GM12878 (cell line): Measurements from ENCODE around the gene ANKRD13D. TPM values are rescaled to one million over a fixed set of nuclear protein-coding genes. Genes with fewer than 3 reads are reported as not detected.
A peak's percentile ranks its signal among the peaks of the same experiment; 100 is the strongest.

ENCODE experiments used
- ATAC-seq: fragments of 200-7000 bp; cut with Tn5 transposase; 3 replicates; pipeline ENCODE4 v1.9.1; 2020; ENCODE audit warnings: mild to moderate bottlenecking, moderate library complexity
- BruUV-seq: library from RNA; stranded (reverse); fragments of 400-500 nt; replicated peaks from 2 replicates; lab custom pipeline; 2021; lab: Mats Ljungman, UMichigan
- CTCF ChIA-PET: fragments of 300-600 bp; sonication (Branson Sonifier 250); formaldehyde crosslinking; extraction: SDS; loops from one replicate; lab custom pipeline; 2021; ENCODE audit warnings: inconsistent platforms; lab: Yijun Ruan, JAX
- POLR2A ChIA-PET: fragments of 350-600 bp; formaldehyde crosslinking; extraction: SDS; loops from one replicate; lab custom pipeline; 2021; ENCODE audit warnings: inconsistent platforms; lab: Charles Lee
- RAD21 ChIA-PET: fragments of 300-600 bp; sonication (Branson Sonifier 250); formaldehyde crosslinking; loops from one replicate; lab custom pipeline; 2023; ENCODE audit warnings: antibody characterized with exemption; ENCODE audit not compliant: unreplicated experiment; lab: Charles Lee
- SMC1A ChIA-PET: fragments of 300-600 bp; sonication (Branson Sonifier 250); formaldehyde crosslinking; loops from one replicate; lab custom pipeline; 2023; ENCODE audit not compliant: unreplicated experiment, uncharacterized antibody; lab: Charles Lee
- DNase-seq: peaks from one replicate; pipeline ENCODE4 v3.0.0-alpha.2; 2011; ENCODE audit warnings: low read depth, low spot score
- FAIRE-seq: peaks from 3 replicates; lab custom pipeline; 2011; peaks lifted over from hg19 to GRCh38; lab: Jason Lieb, UNC
- H2AFZ ChIP-seq: 2 replicates; pipeline ENCODE4 v1.6.0; 2011; ENCODE audit warnings: low read depth, low read length, control low read depth; ENCODE audit not compliant: control insufficient read depth
- H3K27ac ChIP-seq: 2 replicates; pipeline ENCODE4 v1.5.1; 2011; ENCODE audit warnings: control low read depth; ENCODE audit not compliant: control insufficient read depth, insufficient read depth
- H3K27me3 ChIP-seq, 2 experiments: replicated peaks in 1 of 2; 2 replicates each; pipeline versions ENCODE4 v1.6.0 to v1.6.1; 2011; ENCODE audit warnings: low read length in 1 of 2; ENCODE audit not compliant: control insufficient read depth in 2 of 2, insufficient read depth in 2 of 2
- H3K36me3 ChIP-seq, 2 experiments: 2 replicates each; pipeline ENCODE4 v1.5.1; 2011; ENCODE audit warnings: low read length in 1 of 2; ENCODE audit not compliant: control insufficient read depth in 2 of 2, insufficient read depth in 2 of 2
- H3K4me1 ChIP-seq: 2 replicates; pipeline ENCODE4 v1.6.1; 2011; ENCODE audit warnings: mild to moderate bottlenecking, low read length, moderate library complexity, mixed read lengths; ENCODE audit not compliant: control insufficient read depth, insufficient read depth
- H3K4me2 ChIP-seq: 2 replicates; pipeline ENCODE4 v1.6.0; 2011; ENCODE audit warnings: control low read depth; ENCODE audit not compliant: control insufficient read depth, insufficient read depth
- H3K4me3 ChIP-seq: fragments of 200-600 bp; sonication (generic); 2 replicates; pipeline ENCODE4 v1.5.1; 2016
- H3K79me2 ChIP-seq: 2 replicates; pipeline ENCODE4 v1.6.0; 2011; ENCODE audit warnings: low read length; ENCODE audit not compliant: control insufficient read depth, insufficient read depth
- H3K9ac ChIP-seq: 2 replicates; pipeline ENCODE4 v1.8.0; 2011; ENCODE audit warnings: low read length, control low read depth, mixed read lengths; ENCODE audit not compliant: control insufficient read depth, insufficient read depth
- H3K9me3 ChIP-seq: replicated peaks from 3 replicates; pipeline ENCODE4 v1.5.1; 2011; ENCODE audit warnings: mild to moderate bottlenecking, low read length; ENCODE audit not compliant: control insufficient read depth, insufficient read depth
- H4K20me1 ChIP-seq: 2 replicates; pipeline ENCODE4 v1.6.0; 2011; ENCODE audit not compliant: control insufficient read depth, insufficient read depth
- BRCA1 ChIP-seq: IDR thresholded peaks from 2 replicates; pipeline ENCODE4 v1.6.1; 2011; ENCODE audit warnings: low read depth, low read length, improper control_type of control experiment
- EED ChIP-seq: sonication (generic); IDR thresholded peaks from 2 replicates; pipeline ENCODE4 v1.6.1; 2016; ENCODE audit warnings: antibody characterized with exemption, low read depth
- HDGF ChIP-seq: fragments of 450-650 bp; IDR thresholded peaks from 2 replicates; pipeline ENCODE4 v1.6.1; 2016; ENCODE audit warnings: antibody characterized with exemption
- IKZF1 ChIP-seq: fragments of 450-650 bp; conservative IDR thresholded peaks from 2 replicates; pipeline ENCODE4 v1.6.1; 2017; ENCODE audit warnings: antibody characterized with exemption, mild to moderate bottlenecking
- IKZF2 ChIP-seq, 2 experiments: fragments of 450-650 bp; IDR thresholded peaks; 2 replicates each; pipeline ENCODE4 v1.6.1; 2017; ENCODE audit warnings: mild to moderate bottlenecking in 2 of 2, moderate library complexity in 2 of 2
- IRF4 ChIP-seq: IDR thresholded peaks from 2 replicates; pipeline ENCODE4 v1.6.1; 2011; ENCODE audit warnings: low read depth, low read length
- JUNB ChIP-seq: IDR thresholded peaks from 2 replicates; pipeline ENCODE4 v1.6.1; 2016; ENCODE audit warnings: antibody characterized with exemption, mild to moderate bottlenecking
- MEF2A ChIP-seq: IDR thresholded peaks from 2 replicates; pipeline ENCODE4 v1.6.1; 2011; ENCODE audit warnings: low read depth, mild to moderate bottlenecking, low read length, moderate library complexity; ENCODE audit not compliant: insufficient read depth
- MYB ChIP-seq: fragments of 150-350 bp; IDR thresholded peaks from 2 replicates; pipeline ENCODE4 v1.6.1; 2014; ENCODE audit warnings: mild to moderate bottlenecking, low read depth, low read length, borderline replicate concordance
- PAX5 ChIP-seq: IDR thresholded peaks from 2 replicates; pipeline ENCODE4 v1.6.1; 2011; ENCODE audit warnings: low read depth, low read length, borderline replicate concordance
- POU2F2 ChIP-seq: IDR thresholded peaks from 3 replicates; pipeline ENCODE4 v1.6.1; 2011; ENCODE audit warnings: low read depth, mild to moderate bottlenecking, low read length, borderline replicate concordance
- TARDBP ChIP-seq: IDR thresholded peaks from 2 replicates; pipeline ENCODE4 v1.6.1; 2016; ENCODE audit warnings: borderline replicate concordance
- WGBS: methylation state at CpG from one replicate; pipeline ENCODE4 v1.1.6; 2016; ENCODE audit warnings: low lambda C conversion rate; ENCODE audit not compliant: insufficient replicate concordance, insufficient coverage; ENCODE audit errors: missing lambda C conversion rate; 5-methylcytosine and 5-hydroxymethylcytosine counted together
- in situ Hi-C: fragments of 300-500 bp; cut with MboI; formaldehyde crosslinking; loops from 9 replicates; pipeline ENCODE4 v1.14.3; 2018; ENCODE audit warnings: mixed read lengths
- intact Hi-C: fragments of 100-400 bp; cut with micrococcal nuclease; formaldehyde crosslinking; loops from one replicate; pipeline ENCODE4 v1.14.2; 2022; ENCODE audit not compliant: unreplicated experiment
- polyA plus RNA-seq, 11 experiments: library from polyadenylated mRNA; depleted of rRNA in 4 of 11; unstranded in 6 of 11; stranded (reverse) in 5 of 11; fragments of >200 nt; fragmentation: Nextera tagmentation in 4 of 11; fragmentation: Illumina TruSeq in 1 of 11; extraction: Ambion mirVana in 4 of 11; extraction: Trizol in 1 of 11; gene quantifications; 1 replicate in 1 of 11; 2 replicates in 10 of 11; pipeline versions ENCODE4 v1.2.1 to v1.2.3, GENCODE V29; 2011 to 2016; ENCODE audit warnings: inconsistent platforms in 2 of 11, missing spikeins in 2 of 11, low read depth in 1 of 11
- total RNA-seq, 4 experiments: library from RNA; depleted of rRNA in 3 of 4; stranded (reverse); fragments of >200 nt in 3 of 4; fragmentation: Illumina TruSeq in 1 of 4; extraction: Trizol in 1 of 4; gene quantifications; 2 replicates each; pipeline versions ENCODE4 v1.2.1 to v1.2.3, GENCODE V29; 2013 to 2021
- TF ChIP-seq, protein P1 (sequence below): fragments of 450-650 bp; IDR thresholded peaks from 2 replicates; pipeline ENCODE4 v1.6.1; 2017; ENCODE audit warnings: mild to moderate bottlenecking, low read depth, inconsistent platforms; ENCODE audit not compliant: poor library complexity, severe bottlenecking
- TF ChIP-seq, protein P2 (sequence below): fragments of 450-650 bp; IDR thresholded peaks from 2 replicates; pipeline ENCODE4 v1.6.1; 2016; ENCODE audit warnings: mild to moderate bottlenecking

The ANKRD13D gene
- total and polyA plus RNA-seq, 10 of the 15 experiments (the other 5 are each of a cell fraction or from before 2014, with no cell fraction given): 2.0 to 56.2 (median 21.4) TPM

- Histone ChIP-seq H2AFZ (no peak overlapping the region), H3K9ac (no peak overlapping the region), H4K20me1 (no peaks in the 10 kb centered on the region), H3K27ac (no peak overlapping the region), H3K36me3 (no peaks in the 10 kb centered on the region), H3K9me3 (no peaks in the 10 kb centered on the region), H3K4me3 (no peak overlapping the region), H3K27me3 (no peaks in the 10 kb centered on the region), H3K79me2 (peaks cover 18% of the 10 kb centered on the region), H3K4me2 (no peak overlapping the region), H3K4me1 (peaks cover 58% of the 10 kb centered on the region)
- ChIA-PET CTCF (interaction anchor here (0.6 to 26.2 kb wide), 11 partner anchors 9 to 317 kb away, joined by 3 to 1301 read pairs (median 35); partner anchors contain the start of genes CLCF1, POLD4 and RAD9A), POLR2A (interaction anchor here (0.7 to 11.4 kb wide), 3 partner anchors 31 to 118 kb away, joined by 3 to 183 read pairs (median 50); no protein-coding TSS in a partner anchor), SMC1A (interaction anchor here (0.6 to 15.8 kb wide), 10 partner anchors 6 to 88 kb away, joined by 3 to 646 read pairs (median 10); partner anchors contain the start of genes CLCF1 and POLD4), RAD21 (interaction anchor here (3.2 to 10.1 kb wide), 5 partner anchors 7 to 34 kb away, joined by 25 to 525 read pairs (median 102); partner anchors contain the start of genes CLCF1 and POLD4)
- BruUV-seq: no TSS peak
- in situ Hi-C loops: no loop called here
- intact Hi-C loops: no loop called here
- ATAC-seq: no peak
- no peak for FAIRE-seq
- TF ChIP-seq HDGF (0 out of 2 replicates have a peak, but pooled peaks have one; percentile 18), TARDBP (no peak), IKZF2 (IDR thresholded peaks at IDR 0.05) (peak; percentile 57 to 64), POU2F2 (0 out of 3 replicates have a peak, but pooled peaks have one; percentile 45), PAX5 (no peak), IRF4 (peak; percentile 58; the same call in 1 of the 2 replicates), MEF2A (no peak), IKZF1 (peak; percentile 60), JUNB (peak; percentile 30; the same call in 1 of the 2 replicates), EED (peak; percentile 54; the same call in 1 of the 2 replicates), MYB (no peak), BRCA1 (no peak)
- TF ChIP-seq, protein P1, sequence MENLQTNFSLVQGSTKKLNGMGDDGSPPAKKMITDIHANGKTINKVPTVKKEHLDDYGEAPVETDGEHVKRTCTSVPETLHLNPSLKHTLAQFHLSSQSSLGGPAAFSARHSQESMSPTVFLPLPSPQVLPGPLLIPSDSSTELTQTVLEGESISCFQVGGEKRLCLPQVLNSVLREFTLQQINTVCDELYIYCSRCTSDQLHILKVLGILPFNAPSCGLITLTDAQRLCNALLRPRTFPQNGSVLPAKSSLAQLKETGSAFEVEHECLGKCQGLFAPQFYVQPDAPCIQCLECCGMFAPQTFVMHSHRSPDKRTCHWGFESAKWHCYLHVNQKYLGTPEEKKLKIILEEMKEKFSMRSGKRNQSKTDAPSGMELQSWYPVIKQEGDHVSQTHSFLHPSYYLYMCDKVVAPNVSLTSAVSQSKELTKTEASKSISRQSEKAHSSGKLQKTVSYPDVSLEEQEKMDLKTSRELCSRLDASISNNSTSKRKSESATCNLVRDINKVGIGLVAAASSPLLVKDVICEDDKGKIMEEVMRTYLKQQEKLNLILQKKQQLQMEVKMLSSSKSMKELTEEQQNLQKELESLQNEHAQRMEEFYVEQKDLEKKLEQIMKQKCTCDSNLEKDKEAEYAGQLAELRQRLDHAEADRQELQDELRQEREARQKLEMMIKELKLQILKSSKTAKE: peak; percentile 36
- TF ChIP-seq, protein P2, sequence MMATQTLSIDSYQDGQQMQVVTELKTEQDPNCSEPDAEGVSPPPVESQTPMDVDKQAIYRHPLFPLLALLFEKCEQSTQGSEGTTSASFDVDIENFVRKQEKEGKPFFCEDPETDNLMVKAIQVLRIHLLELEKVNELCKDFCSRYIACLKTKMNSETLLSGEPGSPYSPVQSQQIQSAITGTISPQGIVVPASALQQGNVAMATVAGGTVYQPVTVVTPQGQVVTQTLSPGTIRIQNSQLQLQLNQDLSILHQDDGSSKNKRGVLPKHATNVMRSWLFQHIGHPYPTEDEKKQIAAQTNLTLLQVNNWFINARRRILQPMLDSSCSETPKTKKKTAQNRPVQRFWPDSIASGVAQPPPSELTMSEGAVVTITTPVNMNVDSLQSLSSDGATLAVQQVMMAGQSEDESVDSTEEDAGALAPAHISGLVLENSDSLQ: peak; percentile 85
- DNase-seq: no peak
- WGBS: 9% methylated on average over 11 of the region's 11 CpGs
Observed at GRCh38 chr11:67347964-67348749, 59.1 kb downstream of the ANKRD13D start.
